Measurements from ENCODE around the gene SH3RF3. TPM values are rescaled to one million over a fixed set of nuclear protein-coding genes. Genes with fewer than 3 reads are reported as not detected.

The SH3RF3 gene
- total and polyA plus RNA-seq, 2 of the 13 experiments (the other 11 are each of a cell fraction or from before 2014, with no cell fraction given) = 0.04 TPM; not detected in 1

- TF ChIP-seq AHR (CRISPR knock-in tag; IDR thresholded peaks at IDR 0.05) (no peak), ZNF75D (CRISPR knock-in tag; IDR thresholded peaks at IDR 0.05; ENCODE audit: borderline replicate concordance) (no peak), ZNF720 (CRISPR knock-in tag; IDR thresholded peaks at IDR 0.05) (no peak), KLF13 (CRISPR knock-in tag; IDR thresholded peaks at IDR 0.05) (no peak), AGO1 (IDR thresholded peaks at IDR 0.05; ENCODE audit: low read depth, low read length, poor library complexity, severe bottlenecking) (no peak), ZNF737 (CRISPR knock-in tag; IDR thresholded peaks at IDR 0.05; ENCODE audit: borderline replicate concordance) (no peak), YEATS4 (CRISPR knock-in tag; IDR thresholded peaks at IDR 0.05; ENCODE audit: borderline replicate concordance) (no peak), ZNF276 (CRISPR knock-in tag; IDR thresholded peaks at IDR 0.05; ENCODE audit: low read depth) (no peak), ZNF296 (CRISPR knock-in tag; conservative IDR thresholded peaks at IDR 0.05) (no peak), EEA1 (CRISPR knock-in tag; IDR thresholded peaks at IDR 0.05; ENCODE audit: borderline replicate concordance) (no peak), MEIS1 (CRISPR knock-in tag; IDR thresholded peaks at IDR 0.05; ENCODE audit: borderline replicate concordance) (no peak)
- TF ChIP-seq, protein P1, sequence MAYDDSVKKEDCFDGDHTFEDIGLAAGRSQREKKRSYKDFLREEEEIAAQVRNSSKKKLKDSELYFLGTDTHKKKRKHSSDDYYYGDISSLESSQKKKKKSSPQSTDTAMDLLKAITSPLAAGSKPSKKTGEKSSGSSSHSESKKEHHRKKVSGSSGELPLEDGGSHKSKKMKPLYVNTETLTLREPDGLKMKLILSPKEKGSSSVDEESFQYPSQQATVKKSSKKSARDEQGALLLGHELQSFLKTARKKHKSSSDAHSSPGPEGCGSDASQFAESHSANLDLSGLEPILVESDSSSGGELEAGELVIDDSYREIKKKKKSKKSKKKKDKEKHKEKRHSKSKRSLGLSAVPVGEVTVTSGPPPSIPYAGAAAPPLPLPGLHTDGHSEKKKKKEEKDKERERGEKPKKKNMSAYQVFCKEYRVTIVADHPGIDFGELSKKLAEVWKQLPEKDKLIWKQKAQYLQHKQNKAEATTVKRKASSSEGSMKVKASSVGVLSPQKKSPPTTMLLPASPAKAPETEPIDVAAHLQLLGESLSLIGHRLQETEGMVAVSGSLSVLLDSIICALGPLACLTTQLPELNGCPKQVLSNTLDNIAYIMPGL (CRISPR knock-in tag; IDR thresholded peaks at IDR 0.05; ENCODE audit: borderline replicate concordance in 1 of 2, low read depth in 1 of 2) = no peak
- TF ChIP-seq, protein P2, sequence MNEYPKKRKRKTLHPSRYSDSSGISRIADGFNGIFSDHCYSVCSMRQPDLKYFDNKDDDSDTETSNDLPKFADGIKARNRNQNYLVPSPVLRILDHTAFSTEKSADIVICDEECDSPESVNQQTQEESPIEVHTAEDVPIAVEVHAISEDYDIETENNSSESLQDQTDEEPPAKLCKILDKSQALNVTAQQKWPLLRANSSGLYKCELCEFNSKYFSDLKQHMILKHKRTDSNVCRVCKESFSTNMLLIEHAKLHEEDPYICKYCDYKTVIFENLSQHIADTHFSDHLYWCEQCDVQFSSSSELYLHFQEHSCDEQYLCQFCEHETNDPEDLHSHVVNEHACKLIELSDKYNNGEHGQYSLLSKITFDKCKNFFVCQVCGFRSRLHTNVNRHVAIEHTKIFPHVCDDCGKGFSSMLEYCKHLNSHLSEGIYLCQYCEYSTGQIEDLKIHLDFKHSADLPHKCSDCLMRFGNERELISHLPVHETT (CRISPR knock-in tag; conservative IDR thresholded peaks at IDR 0.05) = no peak
- TF ChIP-seq, protein P3, sequence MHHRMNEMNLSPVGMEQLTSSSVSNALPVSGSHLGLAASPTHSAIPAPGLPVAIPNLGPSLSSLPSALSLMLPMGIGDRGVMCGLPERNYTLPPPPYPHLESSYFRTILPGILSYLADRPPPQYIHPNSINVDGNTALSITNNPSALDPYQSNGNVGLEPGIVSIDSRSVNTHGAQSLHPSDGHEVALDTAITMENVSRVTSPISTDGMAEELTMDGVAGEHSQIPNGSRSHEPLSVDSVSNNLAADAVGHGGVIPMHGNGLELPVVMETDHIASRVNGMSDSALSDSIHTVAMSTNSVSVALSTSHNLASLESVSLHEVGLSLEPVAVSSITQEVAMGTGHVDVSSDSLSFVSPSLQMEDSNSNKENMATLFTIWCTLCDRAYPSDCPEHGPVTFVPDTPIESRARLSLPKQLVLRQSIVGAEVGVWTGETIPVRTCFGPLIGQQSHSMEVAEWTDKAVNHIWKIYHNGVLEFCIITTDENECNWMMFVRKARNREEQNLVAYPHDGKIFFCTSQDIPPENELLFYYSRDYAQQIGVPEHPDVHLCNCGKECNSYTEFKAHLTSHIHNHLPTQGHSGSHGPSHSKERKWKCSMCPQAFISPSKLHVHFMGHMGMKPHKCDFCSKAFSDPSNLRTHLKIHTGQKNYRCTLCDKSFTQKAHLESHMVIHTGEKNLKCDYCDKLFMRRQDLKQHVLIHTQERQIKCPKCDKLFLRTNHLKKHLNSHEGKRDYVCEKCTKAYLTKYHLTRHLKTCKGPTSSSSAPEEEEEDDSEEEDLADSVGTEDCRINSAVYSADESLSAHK (CRISPR knock-in tag; IDR thresholded peaks at IDR 0.05; ENCODE audit: borderline replicate concordance) = no peak
- TF ChIP-seq, protein P4, sequence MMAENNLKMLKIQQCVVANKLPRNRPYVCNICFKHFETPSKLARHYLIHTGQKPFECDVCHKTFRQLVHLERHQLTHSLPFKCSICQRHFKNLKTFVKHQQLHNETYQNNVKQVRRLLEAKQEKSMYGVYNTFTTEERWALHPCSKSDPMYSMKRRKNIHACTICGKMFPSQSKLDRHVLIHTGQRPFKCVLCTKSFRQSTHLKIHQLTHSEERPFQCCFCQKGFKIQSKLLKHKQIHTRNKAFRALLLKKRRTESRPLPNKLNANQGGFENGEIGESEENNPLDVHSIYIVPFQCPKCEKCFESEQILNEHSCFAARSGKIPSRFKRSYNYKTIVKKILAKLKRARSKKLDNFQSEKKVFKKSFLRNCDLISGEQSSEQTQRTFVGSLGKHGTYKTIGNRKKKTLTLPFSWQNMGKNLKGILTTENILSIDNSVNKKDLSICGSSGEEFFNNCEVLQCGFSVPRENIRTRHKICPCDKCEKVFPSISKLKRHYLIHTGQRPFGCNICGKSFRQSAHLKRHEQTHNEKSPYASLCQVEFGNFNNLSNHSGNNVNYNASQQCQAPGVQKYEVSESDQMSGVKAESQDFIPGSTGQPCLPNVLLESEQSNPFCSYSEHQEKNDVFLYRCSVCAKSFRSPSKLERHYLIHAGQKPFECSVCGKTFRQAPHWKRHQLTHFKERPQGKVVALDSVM (CRISPR knock-in tag; IDR thresholded peaks at IDR 0.05) = no peak
Observed at GRCh38 chr2:109529532-109530449, 400.8 kb downstream of the SH3RF3 start (continued).
